Mesenchymal stem cell (in vitro differentiated cells and primary cell): ENCODE measurements around the gene ARHGEF7.

Experiments
- DNase-seq: peaks from one replicate; pipeline ENCODE4 v3.0.0-alpha.2; 2013
- H2AFZ ChIP-seq: one replicate; pipeline ENCODE4 v1.6.1; 2013; ENCODE audit warnings: low read depth, mild to moderate bottlenecking, control low read depth, inconsistent platforms, low read length, moderate library complexity
- H2AK5ac ChIP-seq: 2 replicates; pipeline ENCODE4 v1.6.1; 2013; ENCODE audit warnings: low read length, moderate library complexity, mild to moderate bottlenecking, inconsistent platforms; ENCODE audit not compliant: severe bottlenecking
- H2BK120ac ChIP-seq: one replicate; pipeline ENCODE4 v1.6.1; 2013; ENCODE audit warnings: low read depth, mild to moderate bottlenecking, inconsistent platforms, low read length, moderate library complexity
- H2BK12ac ChIP-seq, 2 experiments: one replicate each; pipeline ENCODE4 v1.6.1; 2013; ENCODE audit warnings: inconsistent platforms in 2 of 2, low read length in 2 of 2, mild to moderate bottlenecking in 2 of 2, moderate library complexity in 2 of 2, control low read depth in 1 of 2
- H2BK15ac ChIP-seq: one replicate; pipeline ENCODE4 v1.6.1; 2013; ENCODE audit warnings: mild to moderate bottlenecking, low read depth, inconsistent platforms; ENCODE audit not compliant: poor library complexity, severe bottlenecking
- H2BK5ac ChIP-seq: 2 replicates; pipeline ENCODE4 v1.6.1; 2013; ENCODE audit warnings: low read depth, mild to moderate bottlenecking, low read length, control low read depth, inconsistent platforms; ENCODE audit not compliant: poor library complexity, severe bottlenecking
- H3K14ac ChIP-seq, 2 experiments: one replicate each; pipeline ENCODE4 v1.6.1; 2013; ENCODE audit warnings: inconsistent platforms in 2 of 2, low read length in 2 of 2, control low read depth in 1 of 2, mild to moderate bottlenecking in 1 of 2, moderate library complexity in 1 of 2
- H3K18ac ChIP-seq, 2 experiments: one replicate each; pipeline ENCODE4 v1.6.1; 2013; ENCODE audit warnings: inconsistent platforms in 2 of 2, low read length in 2 of 2, control low read depth in 1 of 2, low read depth in 1 of 2, mild to moderate bottlenecking in 1 of 2
- H3K23ac ChIP-seq, 2 experiments: one replicate each; pipeline ENCODE4 v1.6.1; 2013; ENCODE audit warnings: inconsistent platforms in 2 of 2, low read length in 2 of 2, mild to moderate bottlenecking in 2 of 2, moderate library complexity in 2 of 2, control low read depth in 1 of 2
- H3K27ac ChIP-seq: 2 replicates; pipeline ENCODE4 v1.5.1; 2013; ENCODE audit warnings: mild to moderate bottlenecking, moderate library complexity, low read length, control low read depth, inconsistent platforms; ENCODE audit not compliant: poor library complexity, severe bottlenecking
- H3K27me3 ChIP-seq, 2 experiments: 2 replicates each; pipeline versions ENCODE4 v1.6.1 to v1.7.0; 2013; ENCODE audit warnings: low read length in 2 of 2, mild to moderate bottlenecking in 2 of 2, moderate library complexity in 2 of 2, control low read depth in 1 of 2, inconsistent platforms in 1 of 2; ENCODE audit not compliant: control insufficient read depth in 1 of 2, insufficient read depth in 1 of 2
- H3K36me3 ChIP-seq, 2 experiments: 2 replicates each; pipeline versions ENCODE4 v1.6.1 to v1.7.0; 2013; ENCODE audit warnings: low read length in 2 of 2, control low read depth in 1 of 2, inconsistent platforms in 1 of 2, low read depth in 1 of 2, mild to moderate bottlenecking in 1 of 2; ENCODE audit not compliant: insufficient read depth in 2 of 2, control insufficient read depth in 1 of 2
- H3K4ac ChIP-seq, 2 experiments: one replicate each; pipeline ENCODE4 v1.6.1; 2013; ENCODE audit warnings: inconsistent platforms in 2 of 2, low read length in 2 of 2, mild to moderate bottlenecking in 2 of 2, moderate library complexity in 2 of 2, control low read depth in 1 of 2, low read depth in 1 of 2
- H3K4me1 ChIP-seq: 2 replicates; pipeline ENCODE4 v1.6.1; 2013; ENCODE audit warnings: low read depth, low read length, control low read depth; ENCODE audit not compliant: control insufficient read depth, insufficient read depth
- H3K4me2 ChIP-seq: 2 replicates; pipeline ENCODE4 v1.6.1; 2013; ENCODE audit warnings: low read length, mild to moderate bottlenecking, inconsistent platforms; ENCODE audit not compliant: poor library complexity, severe bottlenecking
- H3K4me3 ChIP-seq, 2 experiments: 2 replicates each; pipeline versions ENCODE4 v1.5.1 to v1.7.0; 2013; ENCODE audit warnings: low read length in 2 of 2, mild to moderate bottlenecking in 2 of 2, control low read depth in 1 of 2, low read depth in 1 of 2; ENCODE audit not compliant: insufficient read depth in 1 of 2
- H3K79me1 ChIP-seq: replicated peaks from 2 replicates; pipeline ENCODE4 v1.6.1; 2013; ENCODE audit warnings: mild to moderate bottlenecking, control low read depth, low read length, inconsistent platforms; ENCODE audit not compliant: poor library complexity, severe bottlenecking
- H3K9ac ChIP-seq: 2 replicates; pipeline ENCODE4 v1.7.0; 2013; ENCODE audit warnings: mild to moderate bottlenecking, low read length, moderate library complexity
- H3K9me3 ChIP-seq: 2 replicates; pipeline ENCODE4 v1.7.0; 2013; ENCODE audit warnings: mild to moderate bottlenecking, low read length; ENCODE audit not compliant: control insufficient read depth
- H4K8ac ChIP-seq: one replicate; pipeline ENCODE4 v1.6.1; 2013; ENCODE audit warnings: inconsistent platforms, mild to moderate bottlenecking, low read length, moderate library complexity
- H4K91ac ChIP-seq: one replicate; pipeline ENCODE4 v1.6.1; 2013; ENCODE audit warnings: mild to moderate bottlenecking, low read length, inconsistent platforms
- WGBS: methylation state at CpG from one replicate; pipeline ENCODE4 v1.1.7; 2013; ENCODE audit warnings: mixed read lengths; 5-methylcytosine and 5-hydroxymethylcytosine counted together

Gene ARHGEF7

GRCh38 chr13:111110054-111110453, 5.1 kb upstream of the ARHGEF7 start:
- Histone ChIP-seq H3K36me3 (no peaks in the 10 kb centered on the region), H4K91ac (no peak overlapping the region), H2AK5ac (no peak overlapping the region), H3K4me3 (no peak overlapping the region), H2BK5ac (no peak overlapping the region), H3K14ac (no peak overlapping the region), H3K9ac (no peak overlapping the region), H3K4me2 (no peak overlapping the region), H3K27me3 (peaks cover 42 to 44% of the 10 kb centered on the region in 2 experiments), H3K4me1 (peaks cover 5% of the 10 kb centered on the region), H2BK120ac (no peak overlapping the region), H2BK15ac (no peak overlapping the region), H4K8ac (no peak overlapping the region), H3K79me1 (no peaks in the 10 kb centered on the region), H2BK12ac (no peak overlapping the region), H3K9me3 (peaks cover 15% of the 10 kb centered on the region), H2AFZ (no peak overlapping the region), H3K27ac (no peak overlapping the region), H3K18ac (no peak overlapping the region), H3K4ac (no peak overlapping the region), H3K23ac (no peak overlapping the region)
- DNase-seq = no peak
- 61% methylated on average over 2 of the region's 2 CpGs for WGBS

GRCh38 chr13:111111376-111111937, 3.7 kb upstream of the ARHGEF7 start:
- Histone ChIP-seq H3K4me2 (no peak overlapping the region), H3K79me1 (no peaks in the 10 kb centered on the region), H2AFZ (no peak overlapping the region), H3K23ac (no peak overlapping the region), H2BK120ac (no peak overlapping the region), H3K36me3 (no peaks in the 10 kb centered on the region), H3K18ac (no peak overlapping the region), H4K91ac (no peak overlapping the region), H3K4me1 (peaks cover 11% of the 10 kb centered on the region), H4K8ac (no peak overlapping the region), H2BK15ac (no peak overlapping the region), H3K14ac (no peak overlapping the region), H3K4ac (no peak overlapping the region), H3K27ac (no peak overlapping the region), H2BK12ac (no peak overlapping the region), H2BK5ac (no peak overlapping the region), H3K9me3 (peaks cover 7% of the 10 kb centered on the region), H3K27me3 (peaks cover 44 to 45% of the 10 kb centered on the region in 2 experiments), H3K4me3 (no peak overlapping the region), H3K9ac (no peak overlapping the region), H2AK5ac (no peak overlapping the region)
- no peak for DNase-seq
- 90% methylated on average over 6 of the region's 7 CpGs for WGBS

- Histone ChIP-seq H3K9ac (no peak overlapping the region), H4K8ac (no peak overlapping the region), H2BK5ac (no peak overlapping the region), H3K27me3 (peaks cover 43 to 44% of the 10 kb centered on the region in 2 experiments), H2AK5ac (no peak overlapping the region), H4K91ac (no peak overlapping the region), H3K36me3 (no peaks in the 10 kb centered on the region), H2BK15ac (no peak overlapping the region), H3K27ac (no peak overlapping the region), H3K79me1 (no peaks in the 10 kb centered on the region), H3K14ac (no peak overlapping the region), H3K9me3 (peaks cover 7% of the 10 kb centered on the region), H3K4ac (no peak overlapping the region), H3K4me2 (no peak overlapping the region), H3K18ac (no peak overlapping the region), H2BK12ac (no peak overlapping the region), H3K4me3 (no peak overlapping the region), H2BK120ac (no peak overlapping the region), H2AFZ (no peak overlapping the region), H3K4me1 (peaks cover 11% of the 10 kb centered on the region), H3K23ac (no peak overlapping the region)
- DNase-seq = no peak
- WGBS = 92% methylated on average over 9 of the region's 9 CpGs
These were observed 2.9 kb upstream of the ARHGEF7 start for GRCh38 chr13:111112196-111112595.

GRCh38 chr13:111114362-111115060, 599 bp upstream of the ARHGEF7 start:
- no peak overlapping the region for H3K23ac ChIP-seq
- H3K9ac ChIP-seq = peak overlapping the region; percentile 86
- peak; percentile 80 for DNase-seq
- H3K27me3 ChIP-seq = peaks cover 44 to 59% of the 10 kb centered on the region in 2 experiments
- no peak overlapping the region for H2BK12ac ChIP-seq
- peak overlapping the region; percentile 58 to 89 for H3K4me3 ChIP-seq
- peak overlapping the region; percentile 60 for H2AFZ ChIP-seq
- no peak overlapping the region for H2BK15ac ChIP-seq
- peak overlapping the region in 1 of 2 experiments; percentile 11 for H3K18ac ChIP-seq
- H3K79me1 ChIP-seq = no peaks in the 10 kb centered on the region
- H2BK5ac ChIP-seq = no peak overlapping the region
- 4% methylated on average over 46 of the region's 56 CpGs for WGBS
- peaks cover 7% of the 10 kb centered on the region for H3K9me3 ChIP-seq
- H3K27ac ChIP-seq = no peak overlapping the region
- peak overlapping the region; percentile 65 for H4K8ac ChIP-seq
- H3K4ac ChIP-seq = no peak overlapping the region
- peak overlapping the region; percentile 84 for H3K4me2 ChIP-seq
- H2AK5ac ChIP-seq = no peak overlapping the region
- no peaks in the 10 kb centered on the region for H3K36me3 ChIP-seq
- no peak overlapping the region for H4K91ac ChIP-seq
- H3K14ac ChIP-seq = no peak overlapping the region
- H3K4me1 ChIP-seq = peaks cover 13% of the 10 kb centered on the region
- H2BK120ac ChIP-seq = peak overlapping the region; percentile 34
